NCI-H748 treated with DMSO at 0.1 percent for 48 hours (cell line): ENCODE measurements around the gene ANKIB1.
"Not testable (repeated sequence)": the region's sequence is repeated elsewhere in the genome, so short reads cannot be mapped to it uniquely, and the experiment has no call there.

Source experiments
- DNase-seq: peaks from one replicate; lab custom pipeline; 2025; lab: John Stamatoyannopoulos, UW

The ANKIB1 gene

GRCh38 chr7:92325858-92326257 lies 80.1 kb downstream of the ANKIB1 start:
- no peak for DNase-seq

DNA sequence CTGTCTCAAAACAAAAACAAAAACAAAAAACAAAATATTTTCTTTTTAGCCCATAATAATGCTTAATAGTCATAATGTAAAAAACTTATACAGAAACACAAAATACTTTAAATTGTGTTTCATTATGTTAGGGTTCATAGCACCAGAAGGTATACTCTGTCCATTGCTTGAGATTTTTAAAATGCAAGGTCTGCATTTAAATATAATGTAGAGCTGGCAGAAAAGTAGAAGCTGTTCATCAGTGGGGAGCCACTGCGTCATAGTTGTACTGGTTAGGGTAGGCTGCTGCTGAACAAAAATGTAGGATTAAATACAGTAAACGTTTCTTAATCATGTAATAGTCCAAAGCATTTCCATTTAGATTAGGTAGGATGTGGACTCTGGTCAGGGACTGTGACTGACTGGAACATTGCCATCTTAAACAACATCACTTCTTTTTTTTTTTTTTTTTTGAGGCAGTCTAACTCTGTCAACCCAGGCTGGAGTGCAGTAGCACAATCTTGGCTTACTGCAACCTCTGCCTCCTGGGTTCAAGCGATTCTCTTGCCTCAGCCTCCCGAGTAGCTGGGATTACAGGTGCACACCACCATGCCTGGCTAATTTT lies 85.2 kb downstream of the ANKIB1 start:
- DNase-seq, result no peak

DNA sequence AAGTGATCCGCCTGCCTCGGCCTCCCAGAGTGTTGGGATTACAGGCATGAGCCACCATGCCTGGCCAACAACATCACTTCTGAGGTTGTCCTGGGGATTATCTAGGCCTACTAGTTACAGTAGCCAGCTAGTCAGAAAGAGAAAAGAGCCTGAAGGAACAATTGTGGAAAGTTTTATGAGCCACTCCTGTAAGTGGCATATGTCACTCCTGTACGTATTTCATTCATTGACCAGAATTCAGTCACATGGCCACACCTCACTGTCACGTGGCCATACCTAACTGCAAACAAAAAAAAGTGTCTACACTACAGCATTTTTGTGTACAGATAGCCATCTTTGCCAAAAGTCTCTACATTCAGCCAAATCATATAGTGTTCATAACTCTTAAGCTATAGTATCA lies 85.7 kb downstream of the ANKIB1 start:
- DNase-seq, result no peak

DNA sequence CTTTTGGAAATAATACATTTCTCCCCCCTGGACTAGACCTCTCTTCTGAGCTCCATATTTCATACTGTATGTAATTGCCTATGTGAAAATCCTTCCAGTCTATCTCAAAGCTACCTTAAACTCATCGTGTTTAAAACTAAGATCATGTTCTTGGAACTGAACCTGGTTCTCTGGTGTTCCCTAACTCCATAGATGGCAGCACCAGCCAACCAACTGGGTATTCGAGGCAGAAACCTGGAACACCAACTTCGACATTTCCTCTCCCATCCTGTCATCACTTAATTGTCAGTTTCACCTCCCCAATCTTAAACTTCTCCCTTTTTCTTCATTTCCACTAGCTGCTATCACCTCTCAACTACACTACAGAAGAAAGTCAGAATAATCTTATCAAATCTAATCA lies 87.0 kb downstream of the ANKIB1 start:
- no peak for DNase-seq

- DNase-seq, result no peak
Observed at GRCh38 chr7:92333866-92334265, 88.1 kb downstream of the ANKIB1 start.

DNA sequence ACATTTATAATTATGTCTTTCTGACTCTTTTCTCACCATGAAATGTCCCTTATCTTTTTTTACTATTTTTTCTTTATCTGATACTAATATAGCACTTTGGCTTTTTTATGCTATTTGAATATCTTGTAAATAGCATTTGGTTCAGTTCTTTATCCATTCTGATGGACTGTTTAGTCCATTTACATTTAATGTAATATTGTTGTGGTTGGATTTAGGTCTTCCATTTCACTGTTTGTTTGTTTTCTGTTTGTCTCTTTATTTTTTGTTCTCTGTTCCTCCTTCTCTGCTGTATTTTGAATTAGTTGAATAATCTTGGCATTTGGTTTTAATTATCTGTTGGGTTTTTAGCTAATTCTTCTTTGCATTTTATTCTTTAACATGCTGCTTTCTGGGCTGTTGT lies 89.8 kb downstream of the ANKIB1 start:
- DNase-seq, result no peak

DNA sequence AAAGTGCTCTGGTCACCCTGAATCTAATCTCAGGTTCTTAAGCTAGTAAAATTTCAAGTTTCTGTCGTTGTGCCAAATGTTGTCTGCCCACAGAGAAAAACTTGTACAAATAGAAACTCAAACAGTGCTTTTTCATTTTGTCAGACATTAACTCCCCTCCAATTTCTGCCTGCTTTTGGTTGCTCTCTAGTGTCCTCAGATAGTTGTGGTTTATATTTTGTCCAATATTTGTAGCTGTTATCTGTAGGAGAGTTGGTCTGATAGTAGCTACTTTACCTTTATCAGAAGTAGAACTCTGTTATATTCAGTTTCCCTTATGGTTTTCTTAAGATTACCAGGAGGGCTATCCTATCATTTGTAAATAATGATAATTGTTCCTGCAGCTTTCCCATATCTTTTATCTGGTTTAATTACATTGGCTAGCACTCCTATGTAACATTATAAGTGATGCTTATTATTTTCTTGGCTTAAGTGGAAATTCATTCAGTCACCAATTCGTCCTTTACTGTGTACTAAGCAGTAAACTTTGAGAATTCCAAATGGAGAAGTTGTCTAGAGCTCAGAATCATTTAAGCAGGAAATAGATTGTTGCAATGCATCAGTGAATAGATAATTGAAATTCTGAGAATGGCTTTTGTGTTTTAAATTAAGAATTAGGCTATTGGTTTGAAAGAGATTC lies 91.0 kb downstream of the ANKIB1 start:
- no peak for DNase-seq

DNA sequence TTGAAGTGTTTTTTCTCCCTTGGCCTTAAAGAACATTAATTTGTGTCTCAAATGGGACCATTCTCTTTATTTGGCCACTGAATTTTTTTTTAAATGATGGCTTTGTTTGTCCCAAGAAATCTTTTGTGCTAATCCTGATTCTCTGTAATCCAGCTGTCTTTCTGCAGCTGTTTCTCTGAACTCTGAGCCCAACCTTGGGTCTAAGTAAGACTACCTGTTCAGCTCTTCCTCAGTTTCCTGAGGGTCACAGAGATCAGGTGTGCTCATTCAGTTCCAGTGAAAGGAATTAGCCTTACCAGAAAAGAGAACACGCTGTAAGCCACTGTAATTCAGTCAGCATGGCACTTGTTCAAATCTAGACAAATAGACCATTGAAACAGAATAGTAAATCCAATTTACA lies 94.2 kb downstream of the ANKIB1 start:
- DNase-seq, result no peak

DNA sequence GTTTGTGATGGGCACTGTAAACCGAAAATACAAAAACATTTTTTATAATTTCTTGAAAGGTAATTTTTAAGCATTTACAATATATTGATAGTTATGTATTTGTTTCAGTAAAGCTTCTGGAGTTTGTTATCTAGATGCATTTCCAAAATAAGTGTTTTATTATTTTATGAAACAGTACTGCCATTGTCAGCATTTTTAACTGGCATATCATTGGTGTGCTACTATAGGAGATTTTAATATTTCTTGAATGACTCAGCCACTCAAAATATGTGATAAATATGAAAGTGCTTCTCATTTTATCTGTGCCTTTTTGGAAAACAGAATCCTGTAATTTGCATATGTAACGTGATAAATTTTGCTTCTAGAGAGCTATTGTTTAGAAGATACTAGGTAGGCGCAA lies 97.9 kb downstream of the ANKIB1 start:
- no peak for DNase-seq

DNA sequence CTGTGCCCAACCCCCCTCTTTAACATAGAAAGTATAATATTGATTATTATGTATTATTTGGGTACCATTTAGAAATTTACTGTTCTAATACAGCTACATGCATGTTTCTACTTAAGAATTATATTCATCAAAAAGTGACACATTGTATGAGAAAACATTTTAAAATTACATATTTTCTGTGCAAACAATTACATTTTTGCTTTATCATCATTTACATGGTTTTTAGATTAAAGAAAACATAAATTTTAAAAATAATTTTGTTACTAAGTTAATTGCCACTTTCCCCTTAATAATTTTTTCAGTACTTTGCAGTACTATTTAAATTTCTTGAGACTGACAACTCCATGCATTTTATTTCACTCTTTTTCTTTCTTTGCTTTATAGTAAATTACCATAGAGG lies 106.2 kb downstream of the ANKIB1 start:
- no peak for DNase-seq

DNA sequence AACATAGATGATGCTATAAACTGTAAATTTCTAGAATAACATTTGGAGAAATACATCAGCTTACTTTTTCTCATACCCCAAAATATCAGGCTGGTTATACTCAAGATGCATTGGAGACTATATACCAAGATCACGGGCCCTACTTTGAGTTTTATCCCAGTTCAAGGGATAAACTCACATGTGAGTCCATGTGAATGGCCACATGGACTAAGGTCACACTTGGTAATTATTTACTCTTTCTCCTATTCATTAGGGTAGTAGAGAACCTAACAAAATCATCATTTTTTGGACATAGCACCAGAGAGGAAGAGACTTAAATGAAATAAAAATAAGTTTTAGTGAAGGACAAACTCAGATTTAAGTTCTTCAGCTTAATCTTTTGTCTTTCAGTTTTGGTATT lies 108.4 kb downstream of the ANKIB1 start:
- no peak for DNase-seq

GRCh38 chr7:92356406-92356805 lies 110.6 kb downstream of the ANKIB1 start:
- DNase-seq, result no peak

DNA sequence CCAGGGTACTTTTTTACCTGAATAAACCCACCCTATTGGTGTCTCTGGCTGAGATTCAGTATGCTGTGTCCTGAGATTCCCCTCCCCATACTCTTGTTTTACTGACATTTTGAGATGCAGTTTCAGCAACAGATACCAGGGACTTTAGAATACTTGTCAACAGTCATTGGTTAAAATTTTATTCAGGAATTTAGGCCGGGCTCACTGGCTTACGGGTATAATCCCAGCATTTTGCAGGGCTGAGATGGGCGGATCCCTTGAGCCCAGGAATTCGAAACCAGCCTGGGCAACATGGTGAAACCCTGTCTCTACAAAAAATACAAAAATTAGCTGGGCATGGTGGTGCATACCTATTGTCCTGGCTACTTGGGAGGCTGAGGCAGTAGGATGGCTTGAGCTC lies 111.5 kb downstream of the ANKIB1 start:
- DNase-seq, result no peak

GRCh38 chr7:92359179-92359578 lies 113.4 kb downstream of the ANKIB1 start:
- not testable (repeated sequence) for DNase-seq

DNA sequence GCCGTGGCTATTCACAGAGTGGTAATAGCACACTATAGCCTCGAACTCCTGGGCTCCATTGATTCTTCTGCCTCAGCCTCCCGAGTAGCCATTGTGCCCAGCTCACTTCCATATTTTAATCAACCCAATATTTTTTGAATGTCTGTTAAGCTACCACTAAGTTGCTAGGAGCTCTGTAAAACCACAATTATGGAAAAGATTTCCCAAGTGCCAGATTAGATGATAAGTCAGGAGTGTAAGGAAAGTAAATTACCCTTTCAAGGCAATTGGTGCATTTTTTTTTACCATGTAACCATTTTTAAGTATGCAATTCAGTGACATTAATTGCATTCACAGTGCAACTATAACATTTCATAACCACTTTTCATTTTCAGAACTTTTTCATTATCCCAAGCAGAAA lies 114.0 kb downstream of the ANKIB1 start:
- DNase-seq, result no peak

DNA sequence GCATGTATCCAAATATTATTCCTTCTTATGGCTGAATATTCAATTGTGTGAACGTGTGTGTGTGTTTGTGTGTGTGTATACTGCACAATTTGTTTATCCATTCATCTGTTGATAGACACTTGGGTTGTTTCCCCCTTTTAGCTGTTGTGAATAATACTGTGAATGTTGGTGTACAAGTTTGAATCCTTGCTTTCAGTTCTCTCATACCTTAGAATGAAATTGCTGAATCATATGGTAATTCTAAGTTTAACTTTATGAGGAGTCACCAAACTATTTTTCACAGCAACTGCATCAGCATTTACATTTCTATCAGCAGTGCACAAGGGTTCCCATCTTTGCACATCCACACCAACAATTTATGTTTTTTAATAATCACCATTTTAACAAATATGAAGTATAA lies 114.6 kb downstream of the ANKIB1 start:
- no peak for DNase-seq

- DNase-seq, result no peak
Observed at GRCh38 chr7:92362131-92362530, 116.4 kb downstream of the ANKIB1 start.

DNA sequence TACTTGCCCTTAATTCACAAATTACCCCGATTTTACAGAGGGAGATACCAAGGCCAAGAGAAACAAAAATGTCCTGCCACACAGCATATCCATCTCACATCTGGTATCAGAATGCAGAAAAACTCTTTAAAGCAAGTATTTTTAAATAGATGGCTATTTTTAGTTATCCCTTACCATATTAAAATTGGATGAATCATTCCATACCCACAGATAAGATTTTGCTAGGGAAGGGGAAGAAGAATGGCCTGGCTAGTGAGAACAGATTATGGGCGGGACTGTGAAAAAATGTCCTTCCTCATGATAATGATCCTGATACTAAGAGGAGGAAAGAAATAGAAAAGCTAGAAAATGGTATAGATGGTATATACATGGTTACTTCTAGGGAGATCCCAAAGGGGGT lies 121.0 kb downstream of the ANKIB1 start:
- no peak for DNase-seq

GRCh38 chr7:92368741-92369140 lies 123.0 kb downstream of the ANKIB1 start:
- no peak for DNase-seq

- no peak for DNase-seq
Observed at GRCh38 chr7:92375013-92375412, 129.2 kb downstream of the ANKIB1 start.

DNA sequence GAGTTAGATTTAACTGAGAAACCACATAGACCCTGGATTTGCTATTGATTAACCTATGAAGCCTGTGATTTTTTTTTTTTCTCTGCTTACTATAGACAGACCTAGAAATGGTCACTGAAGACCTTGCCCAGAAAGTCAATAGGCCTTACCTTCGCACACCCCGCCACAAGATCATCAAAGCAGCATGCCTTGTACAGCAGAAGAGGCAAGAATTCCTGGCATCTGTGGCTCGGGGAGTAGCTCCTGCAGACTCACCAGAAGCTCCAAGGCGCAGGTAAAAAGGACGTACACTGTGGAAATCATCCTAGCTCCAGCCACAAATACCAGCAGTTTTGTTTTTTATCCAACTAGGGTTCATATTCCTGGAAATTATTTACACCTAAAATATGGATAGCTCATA lies 145.3 kb downstream of the ANKIB1 start:
- DNase-seq, result no peak

DNA sequence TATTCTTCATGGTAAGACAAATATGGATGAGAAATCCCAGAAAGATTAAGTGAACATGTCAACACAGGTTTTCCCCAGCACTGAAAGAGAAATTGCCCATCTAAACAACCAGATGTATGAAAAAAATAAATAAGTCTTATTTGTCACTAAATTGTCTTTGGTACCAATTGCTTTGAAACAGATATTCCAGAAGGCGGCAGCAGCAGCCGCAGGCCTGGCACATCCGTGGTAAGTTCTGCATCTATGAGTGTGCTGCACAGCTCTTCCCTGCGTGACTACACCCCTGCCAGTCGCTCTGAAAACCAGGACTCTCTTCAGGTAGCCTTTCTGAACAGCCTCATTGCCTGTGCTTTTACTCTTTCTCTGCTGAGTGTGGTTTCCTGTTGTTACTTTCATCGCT lies 151.8 kb downstream of the ANKIB1 start:
- no peak for DNase-seq

DNA sequence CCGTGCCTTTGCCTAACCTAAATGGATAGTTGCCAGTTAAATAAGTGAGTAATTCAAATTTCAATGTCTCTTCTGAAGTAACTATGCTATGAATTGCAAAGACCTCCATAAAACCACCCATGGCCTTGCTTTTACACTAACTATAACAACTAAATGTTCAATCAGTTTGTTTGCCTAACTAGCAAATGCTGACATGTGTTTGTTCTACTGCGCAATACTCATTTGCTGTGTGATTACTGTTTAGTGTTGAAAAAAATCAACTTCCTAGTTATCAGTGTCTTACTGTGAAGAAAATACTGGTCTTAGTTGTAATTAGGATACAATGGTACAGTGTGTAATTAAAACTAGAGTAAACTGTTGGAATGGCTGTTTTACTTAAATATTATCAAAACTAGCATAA lies 154.2 kb downstream of the ANKIB1 start:
- DNase-seq, result no peak
